Measurements from ENCODE around the gene ADPRH. TPM values are rescaled to one million over a fixed set of nuclear protein-coding genes. Genes with fewer than 3 reads are reported as not detected.
"Not testable (repeated sequence)": the region's sequence is repeated elsewhere in the genome, so short reads cannot be mapped to it uniquely, and the experiment has no call there.

The ADPRH gene
- total RNA-seq, 1 experiment from 2014 or later = 1.5 TPM

DNA sequence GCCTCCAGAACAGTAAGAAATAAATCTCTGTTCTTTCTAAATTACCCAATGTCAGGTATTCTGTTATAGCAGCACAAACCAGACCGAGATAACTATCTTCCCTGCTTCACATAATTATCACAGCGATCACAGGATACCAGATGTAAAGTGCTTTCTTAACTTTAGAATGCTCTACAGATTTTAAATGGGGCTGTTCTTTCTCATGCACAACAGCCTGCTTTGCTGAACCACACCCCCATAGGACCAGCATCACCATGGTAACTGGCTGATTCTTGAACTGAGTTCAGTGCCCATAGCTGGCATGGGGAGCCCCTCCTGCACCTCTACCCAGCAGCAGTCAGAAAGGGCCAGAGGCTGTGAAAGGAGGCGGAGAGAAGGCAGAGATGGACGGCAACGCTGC, 27.7 kb upstream of the ADPRH start:
- no peak for ATAC-seq
- ChIA-PET RAD21 (ENCODE audit: low non-redundant PET in 1 of 2, low total read pairs in 2 of 2, uncharacterized antibody in 2 of 2, unreplicated experiment in 2 of 2) (no interaction called here), POLR2A (no interaction called here), CTCF (no interaction called here)
- Histone ChIP-seq H3K9me3 (ENCODE audit: control insufficient read depth in 1 of 2, insufficient read depth in 1 of 2, low read depth in 1 of 2, low read length in 2 of 2) (no peaks in the 10 kb centered on the region), H3K27me3 (ENCODE audit: insufficient read depth, low read length) (no peaks in the 10 kb centered on the region), H3K4me3 (replicated peaks in 1 of 2; ENCODE audit: low read depth in 1 of 2, low read length in 2 of 2) (no peak overlapping the region), H3K9ac (ENCODE audit: low read length) (no peak overlapping the region), H3K4me2 (ENCODE audit: low read length) (no peak overlapping the region), H3K79me2 (ENCODE audit: insufficient read depth, low read length) (no peaks in the 10 kb centered on the region), H3K36me3 (ENCODE audit: control insufficient read depth in 1 of 2, insufficient read depth in 2 of 2, low read length in 2 of 2) (no peaks in the 10 kb centered on the region), H3K9me2 (ENCODE audit: insufficient read depth) (no peaks in the 10 kb centered on the region), H2AFZ (ENCODE audit: low read depth, low read length, poor library complexity, severe bottlenecking) (no peak overlapping the region), H3K4me1 (ENCODE audit: control insufficient read depth in 1 of 2, insufficient read depth in 2 of 2, low read length in 2 of 2) (no peaks in the 10 kb centered on the region), H4K20me1 (ENCODE audit: insufficient read depth) (no peaks in the 10 kb centered on the region), H3K27ac (ENCODE audit: low read depth, low read length) (no peak overlapping the region)
- TF ChIP-seq ZFX (IDR thresholded peaks at IDR 0.05) = no peak
- no peak for TF ChIP-seq ELF1 (IDR thresholded peaks at IDR 0.05; ENCODE audit: borderline replicate concordance, low read depth)
- TF ChIP-seq, protein P1, sequence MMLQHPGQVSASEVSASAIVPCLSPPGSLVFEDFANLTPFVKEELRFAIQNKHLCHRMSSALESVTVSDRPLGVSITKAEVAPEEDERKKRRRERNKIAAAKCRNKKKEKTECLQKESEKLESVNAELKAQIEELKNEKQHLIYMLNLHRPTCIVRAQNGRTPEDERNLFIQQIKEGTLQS (IDR thresholded peaks at IDR 0.05) = no peak
- TF ChIP-seq, protein P2, sequence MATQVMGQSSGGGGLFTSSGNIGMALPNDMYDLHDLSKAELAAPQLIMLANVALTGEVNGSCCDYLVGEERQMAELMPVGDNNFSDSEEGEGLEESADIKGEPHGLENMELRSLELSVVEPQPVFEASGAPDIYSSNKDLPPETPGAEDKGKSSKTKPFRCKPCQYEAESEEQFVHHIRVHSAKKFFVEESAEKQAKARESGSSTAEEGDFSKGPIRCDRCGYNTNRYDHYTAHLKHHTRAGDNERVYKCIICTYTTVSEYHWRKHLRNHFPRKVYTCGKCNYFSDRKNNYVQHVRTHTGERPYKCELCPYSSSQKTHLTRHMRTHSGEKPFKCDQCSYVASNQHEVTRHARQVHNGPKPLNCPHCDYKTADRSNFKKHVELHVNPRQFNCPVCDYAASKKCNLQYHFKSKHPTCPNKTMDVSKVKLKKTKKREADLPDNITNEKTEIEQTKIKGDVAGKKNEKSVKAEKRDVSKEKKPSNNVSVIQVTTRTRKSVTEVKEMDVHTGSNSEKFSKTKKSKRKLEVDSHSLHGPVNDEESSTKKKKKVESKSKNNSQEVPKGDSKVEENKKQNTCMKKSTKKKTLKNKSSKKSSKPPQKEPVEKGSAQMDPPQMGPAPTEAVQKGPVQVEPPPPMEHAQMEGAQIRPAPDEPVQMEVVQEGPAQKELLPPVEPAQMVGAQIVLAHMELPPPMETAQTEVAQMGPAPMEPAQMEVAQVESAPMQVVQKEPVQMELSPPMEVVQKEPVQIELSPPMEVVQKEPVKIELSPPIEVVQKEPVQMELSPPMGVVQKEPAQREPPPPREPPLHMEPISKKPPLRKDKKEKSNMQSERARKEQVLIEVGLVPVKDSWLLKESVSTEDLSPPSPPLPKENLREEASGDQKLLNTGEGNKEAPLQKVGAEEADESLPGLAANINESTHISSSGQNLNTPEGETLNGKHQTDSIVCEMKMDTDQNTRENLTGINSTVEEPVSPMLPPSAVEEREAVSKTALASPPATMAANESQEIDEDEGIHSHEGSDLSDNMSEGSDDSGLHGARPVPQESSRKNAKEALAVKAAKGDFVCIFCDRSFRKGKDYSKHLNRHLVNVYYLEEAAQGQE (IDR thresholded peaks at IDR 0.05; ENCODE audit: low read depth) = no peak
- TF ChIP-seq POLR2AphosphoS5 (IDR thresholded peaks at IDR 0.05; ENCODE audit: low read depth, low read length) = no peak
- TF ChIP-seq RAD21 (IDR thresholded peaks at IDR 0.05; ENCODE audit: low read depth) = no peak
- TF ChIP-seq SP1 (IDR thresholded peaks at IDR 0.05; ENCODE audit: low read depth) = no peak
- no TSS peak for BruUV-seq (replicated peaks)
- DNase-seq (ENCODE audit: low read depth, low spot score) = no peak
- intact Hi-C loops (cut with micrococcal nuclease) = no loop called here

DNA sequence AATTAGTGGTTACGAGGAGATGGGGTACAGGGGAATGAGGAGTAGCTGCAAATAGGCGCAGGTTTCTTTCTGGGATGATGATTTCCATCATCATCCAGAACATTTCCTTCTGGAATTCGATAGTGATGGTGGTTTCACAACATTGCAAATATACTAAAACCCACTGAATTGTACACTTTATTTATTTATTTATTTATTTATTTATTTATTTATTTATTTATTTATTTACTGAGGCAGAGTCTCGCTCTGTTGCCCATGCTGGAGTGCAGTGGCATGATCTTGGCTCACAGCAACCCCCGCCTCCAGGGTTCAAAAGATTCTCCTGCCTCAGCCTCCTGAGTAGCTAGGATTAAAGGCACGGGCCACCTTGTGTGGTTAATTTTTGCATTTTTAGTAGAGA, 26.4 kb upstream of the ADPRH start:
- H3K9me2 ChIP-seq (ENCODE audit: insufficient read depth); H2AFZ ChIP-seq (ENCODE audit: low read depth, low read length, poor library complexity, severe bottlenecking); H3K9ac ChIP-seq (ENCODE audit: low read length); H3K36me3 ChIP-seq (ENCODE audit: control insufficient read depth in 1 of 2, insufficient read depth in 2 of 2, low read length in 2 of 2); H3K4me1 ChIP-seq (ENCODE audit: control insufficient read depth in 1 of 2, insufficient read depth in 2 of 2, low read length in 2 of 2); POLR2A ChIA-PET; H3K4me2 ChIP-seq (ENCODE audit: low read length); H3K4me3 ChIP-seq (replicated peaks in 1 of 2; ENCODE audit: low read depth in 1 of 2, low read length in 2 of 2); RAD21 ChIA-PET (ENCODE audit: low non-redundant PET in 1 of 2, low total read pairs in 2 of 2, uncharacterized antibody in 2 of 2, unreplicated experiment in 2 of 2); BruUV-seq (replicated peaks); H3K27ac ChIP-seq (ENCODE audit: low read depth, low read length); DNase-seq (ENCODE audit: low read depth, low spot score); H3K9me3 ChIP-seq (ENCODE audit: control insufficient read depth in 1 of 2, insufficient read depth in 1 of 2, low read depth in 1 of 2, low read length in 2 of 2); ATAC-seq; H4K20me1 ChIP-seq (ENCODE audit: insufficient read depth); CTCF ChIA-PET; intact Hi-C loops (cut with micrococcal nuclease); H3K27me3 ChIP-seq (ENCODE audit: insufficient read depth, low read length); H3K79me2 ChIP-seq (ENCODE audit: insufficient read depth, low read length): not testable (repeated sequence)

Data from HCT116 (cell line).